Measurements from ENCODE around the gene MLLT6.

Gene MLLT6

DNA sequence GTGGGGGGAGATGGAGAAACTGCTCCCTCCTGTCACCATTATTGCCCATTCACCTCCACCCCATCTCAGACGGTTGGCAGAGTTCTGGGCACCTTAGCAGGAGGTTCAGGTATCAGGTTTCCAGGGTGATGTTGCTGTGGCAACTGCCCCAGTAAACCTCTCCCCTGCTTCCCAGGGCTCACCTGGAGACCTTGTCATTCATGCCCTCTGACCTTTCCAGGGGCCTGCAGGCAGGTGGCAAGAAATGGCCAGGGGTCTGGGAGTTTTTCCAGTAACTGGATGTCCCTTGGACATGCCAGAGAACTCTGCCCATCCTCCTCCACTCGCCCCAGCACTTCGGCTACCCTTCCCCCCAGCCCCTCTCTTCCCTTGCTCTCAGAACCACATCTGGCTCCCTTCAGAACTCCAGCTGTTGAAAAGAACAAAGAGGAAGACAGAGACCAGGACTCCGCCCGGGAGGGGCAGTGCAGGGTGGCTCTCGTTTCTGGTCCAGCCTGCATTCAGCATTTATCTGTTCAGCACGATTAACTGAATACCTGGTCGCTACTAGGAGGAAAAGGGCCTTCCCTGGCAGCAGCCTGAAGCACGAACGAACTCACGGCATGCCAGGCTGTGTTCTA, 8.5 kb downstream of the MLLT6 start:
- Histone ChIP-seq H3K27ac (ENCODE audit: low read depth, low read length) (no peak overlapping the region), H3K36me3 (ENCODE audit: low read length) (no peaks in the 10 kb centered on the region), H3K9ac (ENCODE audit: low read length) (no peak overlapping the region), H4K20me1 (ENCODE audit: low read depth, low read length) (no peaks in the 10 kb centered on the region), H3K79me2 (ENCODE audit: insufficient read depth, low read length) (no peaks in the 10 kb centered on the region), H3K27me3 (ENCODE audit: low read length) (no peaks in the 10 kb centered on the region), H3F3A (ENCODE audit: insufficient read depth) (no peaks in the 10 kb centered on the region), H3K9me2 (replicated peaks; ENCODE audit: insufficient read depth, low read length) (no peaks in the 10 kb centered on the region), H3K4me3 (ENCODE audit: insufficient read depth, low read length, poor library complexity, severe bottlenecking) (no peak overlapping the region), H3K4me2 (ENCODE audit: low read depth, low read length, poor library complexity, severe bottlenecking) (no peak overlapping the region), H2AFZ (ENCODE audit: low read depth, low read length, severe bottlenecking) (no peak overlapping the region), H3K9me3 (ENCODE audit: insufficient read depth, low read length) (no peaks in the 10 kb centered on the region)
- TF ChIP-seq, protein P1, sequence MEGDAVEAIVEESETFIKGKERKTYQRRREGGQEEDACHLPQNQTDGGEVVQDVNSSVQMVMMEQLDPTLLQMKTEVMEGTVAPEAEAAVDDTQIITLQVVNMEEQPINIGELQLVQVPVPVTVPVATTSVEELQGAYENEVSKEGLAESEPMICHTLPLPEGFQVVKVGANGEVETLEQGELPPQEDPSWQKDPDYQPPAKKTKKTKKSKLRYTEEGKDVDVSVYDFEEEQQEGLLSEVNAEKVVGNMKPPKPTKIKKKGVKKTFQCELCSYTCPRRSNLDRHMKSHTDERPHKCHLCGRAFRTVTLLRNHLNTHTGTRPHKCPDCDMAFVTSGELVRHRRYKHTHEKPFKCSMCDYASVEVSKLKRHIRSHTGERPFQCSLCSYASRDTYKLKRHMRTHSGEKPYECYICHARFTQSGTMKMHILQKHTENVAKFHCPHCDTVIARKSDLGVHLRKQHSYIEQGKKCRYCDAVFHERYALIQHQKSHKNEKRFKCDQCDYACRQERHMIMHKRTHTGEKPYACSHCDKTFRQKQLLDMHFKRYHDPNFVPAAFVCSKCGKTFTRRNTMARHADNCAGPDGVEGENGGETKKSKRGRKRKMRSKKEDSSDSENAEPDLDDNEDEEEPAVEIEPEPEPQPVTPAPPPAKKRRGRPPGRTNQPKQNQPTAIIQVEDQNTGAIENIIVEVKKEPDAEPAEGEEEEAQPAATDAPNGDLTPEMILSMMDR (IDR thresholded peaks at IDR 0.05; ENCODE audit: insufficient read depth, low read length, poor library complexity, severe bottlenecking): no peak
- TF ChIP-seq EZH2phosphoT487 (conservative IDR thresholded peaks at IDR 0.05; ENCODE audit: low read length): no peak

DNA sequence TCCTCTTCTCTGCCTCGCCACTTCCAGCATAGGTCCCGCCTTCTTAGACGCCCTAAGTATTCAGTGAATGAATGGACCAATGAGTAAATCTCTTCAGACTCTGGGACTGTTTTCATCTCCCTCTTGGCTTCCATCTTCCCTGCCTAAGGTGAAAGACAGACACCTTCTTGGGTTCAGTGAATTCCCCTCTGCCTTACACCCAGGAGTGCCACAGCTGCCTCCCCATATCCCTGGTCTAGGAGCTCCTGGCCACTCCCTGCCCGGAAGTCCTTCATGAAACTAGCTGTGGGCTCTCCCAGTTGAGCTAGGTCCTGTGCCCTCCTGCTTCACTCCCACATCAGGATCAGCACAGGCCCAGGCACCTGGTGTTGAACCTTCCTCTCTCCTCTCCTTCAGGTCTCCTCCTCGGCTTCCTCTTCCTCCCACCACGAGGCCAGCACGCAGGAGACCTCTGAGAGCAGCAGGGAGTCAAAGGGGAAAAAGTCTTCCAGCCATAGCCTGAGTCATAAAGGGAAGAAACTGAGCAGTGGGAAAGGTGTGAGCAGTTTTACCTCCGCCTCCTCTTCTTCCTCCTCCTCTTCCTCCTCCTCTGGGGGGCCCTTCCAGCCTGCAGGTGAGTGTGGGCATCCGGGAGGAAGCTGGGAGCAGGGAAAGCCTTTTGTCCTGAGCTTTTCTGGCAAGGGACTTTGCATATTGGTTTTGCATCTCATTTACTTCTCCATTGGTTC, 10.3 kb downstream of the MLLT6 start:
- Histone ChIP-seq H3K27ac (ENCODE audit: low read depth, low read length) (no peak overlapping the region), H3K4me3 (ENCODE audit: insufficient read depth, low read length, poor library complexity, severe bottlenecking) (no peak overlapping the region), H3K36me3 (ENCODE audit: low read length) (no peaks in the 10 kb centered on the region; the same call in 1 of the 2 replicates), H3K4me2 (ENCODE audit: low read depth, low read length, poor library complexity, severe bottlenecking) (no peak overlapping the region), H3K27me3 (ENCODE audit: low read length) (no peaks in the 10 kb centered on the region), H3K9me2 (replicated peaks; ENCODE audit: insufficient read depth, low read length) (no peaks in the 10 kb centered on the region), H3K79me2 (ENCODE audit: insufficient read depth, low read length) (no peaks in the 10 kb centered on the region), H4K20me1 (ENCODE audit: low read depth, low read length) (no peaks in the 10 kb centered on the region), H3F3A (ENCODE audit: insufficient read depth) (no peaks in the 10 kb centered on the region), H2AFZ (ENCODE audit: low read depth, low read length, severe bottlenecking) (no peak overlapping the region), H3K9ac (ENCODE audit: low read length) (no peak overlapping the region), H3K9me3 (ENCODE audit: insufficient read depth, low read length) (no peaks in the 10 kb centered on the region)
- TF ChIP-seq EZH2phosphoT487 (conservative IDR thresholded peaks at IDR 0.05; ENCODE audit: low read length): no peak
- TF ChIP-seq, protein P1 (IDR thresholded peaks at IDR 0.05; ENCODE audit: insufficient read depth, low read length, poor library complexity, severe bottlenecking): no peak

DNA sequence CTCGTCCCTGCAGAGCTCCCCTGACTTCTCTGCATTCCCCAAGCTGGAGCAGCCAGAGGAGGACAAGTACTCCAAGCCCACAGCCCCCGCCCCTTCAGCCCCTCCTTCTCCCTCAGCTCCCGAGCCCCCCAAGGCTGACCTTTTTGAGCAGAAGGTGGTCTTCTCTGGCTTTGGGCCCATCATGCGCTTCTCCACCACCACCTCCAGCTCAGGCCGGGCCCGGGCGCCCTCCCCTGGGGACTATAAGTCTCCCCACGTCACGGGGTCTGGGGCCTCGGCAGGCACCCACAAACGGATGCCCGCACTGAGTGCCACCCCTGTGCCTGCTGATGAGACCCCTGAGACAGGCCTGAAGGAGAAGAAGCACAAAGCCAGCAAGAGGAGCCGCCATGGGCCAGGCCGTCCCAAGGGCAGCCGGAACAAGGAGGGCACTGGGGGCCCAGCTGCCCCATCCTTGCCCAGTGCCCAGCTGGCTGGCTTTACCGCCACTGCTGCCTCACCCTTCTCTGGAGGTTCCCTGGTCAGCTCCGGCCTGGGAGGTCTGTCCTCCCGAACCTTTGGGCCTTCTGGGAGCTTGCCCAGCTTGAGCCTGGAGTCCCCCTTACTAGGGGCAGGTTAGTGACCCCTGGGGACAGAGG, 11.4 kb downstream of the MLLT6 start:
- H3K9ac ChIP-seq (ENCODE audit: low read length): no peak overlapping the region
- H3K4me3 ChIP-seq (ENCODE audit: insufficient read depth, low read length, poor library complexity, severe bottlenecking): no peak overlapping the region
- H2AFZ ChIP-seq (ENCODE audit: low read depth, low read length, severe bottlenecking): no peak overlapping the region
- no peak overlapping the region for H3K4me2 ChIP-seq (ENCODE audit: low read depth, low read length, poor library complexity, severe bottlenecking)
- H4K20me1 ChIP-seq (ENCODE audit: low read depth, low read length): no peaks in the 10 kb centered on the region
- no peaks in the 10 kb centered on the region for H3K27me3 ChIP-seq (ENCODE audit: low read length)
- peaks cover 3% of the 10 kb centered on the region; the same call in 1 of the 2 replicates for H3K36me3 ChIP-seq (ENCODE audit: low read length)
- H3F3A ChIP-seq (ENCODE audit: insufficient read depth): no peaks in the 10 kb centered on the region
- TF ChIP-seq, protein P1 (IDR thresholded peaks at IDR 0.05; ENCODE audit: insufficient read depth, low read length, poor library complexity, severe bottlenecking): no peak
- TF ChIP-seq EZH2phosphoT487 (conservative IDR thresholded peaks at IDR 0.05; ENCODE audit: low read length): no peak
- no peaks in the 10 kb centered on the region for H3K9me2 ChIP-seq (replicated peaks; ENCODE audit: insufficient read depth, low read length)
- no peaks in the 10 kb centered on the region for H3K9me3 ChIP-seq (ENCODE audit: insufficient read depth, low read length)
- no peak overlapping the region for H3K27ac ChIP-seq (ENCODE audit: low read depth, low read length)
- no peaks in the 10 kb centered on the region for H3K79me2 ChIP-seq (ENCODE audit: insufficient read depth, low read length)

Measured in SU-DHL-6 (cell line).